NT2/D1 (cell line): ENCODE data around the gene POLL.

Experiments used
- DNase-seq: peaks from one replicate; pipeline ENCODE4 v3.0.0-alpha.2; 2011; ENCODE audit warnings: low read depth, low spot score
- H3K27me3 ChIP-seq: 2 replicates; pipeline ENCODE4 v1.6.0; 2011; ENCODE audit warnings: mild to moderate bottlenecking; ENCODE audit not compliant: insufficient read length, insufficient read depth
- H3K36me3 ChIP-seq: 2 replicates; pipeline ENCODE4 v1.6.1; 2011; ENCODE audit warnings: mild to moderate bottlenecking, low read length, mixed read lengths; ENCODE audit not compliant: insufficient read depth, insufficient read length
- H3K4me1 ChIP-seq: 2 replicates; pipeline ENCODE4 v1.5.1; 2011; ENCODE audit not compliant: insufficient read depth, insufficient read length
- H3K4me3 ChIP-seq: 2 replicates; pipeline ENCODE4 v1.5.1; 2011; ENCODE audit warnings: low read depth; ENCODE audit not compliant: insufficient read length
- H3K9ac ChIP-seq: 2 replicates; pipeline ENCODE4 v1.6.0; 2011; ENCODE audit warnings: low read depth; ENCODE audit not compliant: insufficient read length
- H3K9me3 ChIP-seq: 2 replicates; pipeline ENCODE4 v1.5.1; 2011; ENCODE audit warnings: mild to moderate bottlenecking, low read length; ENCODE audit not compliant: insufficient read depth
- SUZ12 ChIP-seq: IDR thresholded peaks from 2 replicates; pipeline ENCODE4 v1.6.1; 2011; ENCODE audit not compliant: insufficient read length, insufficient read depth; ENCODE audit errors: extremely low read depth
- YY1 ChIP-seq: IDR thresholded peaks from 2 replicates; pipeline ENCODE4 v1.6.1; 2011; ENCODE audit not compliant: insufficient read length, insufficient read depth
- ZNF274 ChIP-seq: IDR thresholded peaks from 2 replicates; pipeline ENCODE4 v1.6.1; 2011; ENCODE audit warnings: mild to moderate bottlenecking, low read depth, low read length

The POLL gene

GRCh38 chr10:101578192-101578591, 9.9 kb downstream of the POLL start:
- Histone ChIP-seq H3K4me1 (peaks cover 2% of the 10 kb centered on the region), H3K4me3 (no peak overlapping the region), H3K36me3 (peaks cover 58% of the 10 kb centered on the region), H3K27me3 (no peaks in the 10 kb centered on the region), H3K9ac (no peak overlapping the region), H3K9me3 (no peaks in the 10 kb centered on the region)
- no peak for DNase-seq
- TF ChIP-seq SUZ12 (no peak), YY1 (no peak), ZNF274 (no peak)

- peaks cover 2% of the 10 kb centered on the region for H3K4me1 ChIP-seq
Measured at GRCh38 chr10:101577121-101577871, 10.8 kb downstream of the POLL start.

GRCh38 chr10:101576211-101576863, 11.7 kb downstream of the POLL start:
- Histone ChIP-seq H3K4me3 (no peak overlapping the region), H3K9ac (no peak overlapping the region), H3K4me1 (peaks cover 1% of the 10 kb centered on the region), H3K27me3 (peaks cover 16% of the 10 kb centered on the region), H3K36me3 (peaks cover 44% of the 10 kb centered on the region), H3K9me3 (no peaks in the 10 kb centered on the region)
- TF ChIP-seq ZNF274 (no peak), SUZ12 (no peak), YY1 (no peak)
- no peak for DNase-seq

More at GRCh38 chr10:101577121-101577871, 10.8 kb downstream of the POLL start:
- Histone ChIP-seq H3K9me3 (no peaks in the 10 kb centered on the region), H3K9ac (no peak overlapping the region), H3K4me3 (no peak overlapping the region), H3K36me3 (peaks cover 49% of the 10 kb centered on the region), H3K27me3 (peaks cover 9% of the 10 kb centered on the region)
- no peak for DNase-seq
- TF ChIP-seq YY1 (no peak), ZNF274 (no peak)

DNA sequence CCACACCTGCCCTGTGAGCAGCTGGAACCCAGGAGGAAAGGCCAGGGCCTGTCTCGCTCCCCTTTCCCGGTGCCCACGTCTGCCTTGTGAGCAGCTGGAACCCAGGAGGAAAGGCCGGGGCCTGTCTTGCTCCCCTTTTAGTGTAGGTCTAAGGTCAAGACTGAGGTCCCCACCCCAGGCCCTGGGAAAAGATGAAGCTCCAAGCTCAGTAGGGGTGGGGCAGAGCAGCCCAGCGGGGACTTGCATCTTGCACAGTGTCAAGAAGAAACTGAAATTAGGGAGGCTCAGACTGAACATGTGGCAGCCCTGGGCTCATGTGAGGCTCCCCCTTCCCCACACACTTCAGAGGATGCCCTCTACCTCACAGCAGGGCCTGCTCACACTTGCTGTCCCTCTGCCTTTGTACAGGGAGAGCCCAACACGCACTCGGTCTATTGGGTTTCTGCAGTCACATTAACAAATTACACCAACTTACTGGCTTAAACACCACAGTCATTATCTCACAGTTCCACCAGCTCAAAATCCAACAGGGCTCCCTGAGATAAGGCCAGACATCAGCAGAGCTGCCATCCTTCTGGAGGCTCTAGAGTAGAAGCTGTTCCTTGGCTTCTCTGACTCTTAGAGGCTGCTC, 12.4 kb downstream of the POLL start:
- Histone ChIP-seq H3K9ac (no peak overlapping the region), H3K9me3 (no peaks in the 10 kb centered on the region), H3K4me1 (no peaks in the 10 kb centered on the region), H3K27me3 (peaks cover 23% of the 10 kb centered on the region), H3K4me3 (no peak overlapping the region), H3K36me3 (peaks cover 41% of the 10 kb centered on the region)
- TF ChIP-seq ZNF274, result no peak
- no peak for TF ChIP-seq SUZ12
- no peak for TF ChIP-seq YY1
- DNase-seq, result no peak

- DNase-seq, result no peak
- no peak overlapping the region for H3K4me3 ChIP-seq
- TF ChIP-seq SUZ12 (no peak), YY1 (no peak), ZNF274 (no peak)
- peaks cover 35% of the 10 kb centered on the region for H3K36me3 ChIP-seq
- no peaks in the 10 kb centered on the region for H3K9me3 ChIP-seq
- peaks cover 26% of the 10 kb centered on the region for H3K27me3 ChIP-seq
- H3K9ac ChIP-seq, result no peak overlapping the region
- no peaks in the 10 kb centered on the region for H3K4me1 ChIP-seq
Measured at GRCh38 chr10:101575091-101575490, 13.0 kb downstream of the POLL start.

GRCh38 chr10:101573885-101574753, 13.9 kb downstream of the POLL start:
- DNase-seq, result no peak
- no peaks in the 10 kb centered on the region for H3K4me1 ChIP-seq
- peaks cover 26% of the 10 kb centered on the region for H3K36me3 ChIP-seq
- no peak overlapping the region for H3K9ac ChIP-seq
- peaks cover 29% of the 10 kb centered on the region for H3K27me3 ChIP-seq
- no peak overlapping the region for H3K4me3 ChIP-seq
- TF ChIP-seq SUZ12, result no peak
- no peak for TF ChIP-seq YY1
- no peak for TF ChIP-seq ZNF274
- H3K9me3 ChIP-seq, result no peaks in the 10 kb centered on the region
